GM19023 (cell line): ENCODE measurements around the gene TNS4.

Experiments used
- ATAC-seq: cut with Tn5 transposase; IDR thresholded peaks from one replicate; pipeline ENCODE4 v1.9.1; 2021; ENCODE audit warnings: mild to moderate bottlenecking, moderate library complexity; ENCODE audit not compliant: unreplicated experiment

The TNS4 gene

DNA sequence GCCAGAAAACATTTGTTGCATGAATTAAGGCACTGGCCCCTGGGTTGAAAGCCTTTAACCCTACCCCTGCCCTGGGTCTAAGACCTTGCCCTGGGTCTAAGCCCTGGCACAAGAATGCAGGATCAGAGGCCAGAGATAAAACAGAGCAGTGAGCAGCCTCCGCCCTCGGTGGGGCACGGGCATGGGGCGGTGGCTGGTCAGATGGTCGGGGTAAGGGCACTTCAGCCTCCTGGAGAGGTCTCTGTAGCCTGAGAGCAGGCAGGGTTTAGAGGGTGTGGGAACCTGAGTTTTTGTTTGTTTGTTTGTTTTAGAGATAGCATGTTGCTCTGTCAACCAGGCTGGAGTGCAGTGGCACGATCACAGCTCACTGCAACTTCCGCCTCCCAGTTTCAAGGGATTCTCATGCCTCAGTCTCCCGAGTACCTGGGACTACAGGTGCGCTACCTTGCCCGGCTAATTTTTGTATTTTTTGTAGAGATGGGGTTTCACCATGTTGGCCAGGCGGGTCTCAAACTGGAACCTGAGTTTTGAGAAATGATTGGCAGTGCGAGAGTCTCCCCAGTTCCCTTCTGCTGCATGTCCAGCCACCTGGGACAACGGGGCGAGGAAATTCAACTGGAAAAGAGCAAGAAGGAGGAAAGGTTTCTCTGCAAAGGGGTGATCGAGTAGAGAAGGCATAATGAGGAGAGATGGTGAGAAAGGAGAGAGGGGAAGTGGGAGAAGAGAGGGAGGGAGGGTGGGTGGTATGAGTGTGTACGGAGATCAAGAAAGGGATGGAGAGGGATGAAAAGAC is 27.7 kb downstream of the TNS4 start:
- ATAC-seq: no peak

DNA sequence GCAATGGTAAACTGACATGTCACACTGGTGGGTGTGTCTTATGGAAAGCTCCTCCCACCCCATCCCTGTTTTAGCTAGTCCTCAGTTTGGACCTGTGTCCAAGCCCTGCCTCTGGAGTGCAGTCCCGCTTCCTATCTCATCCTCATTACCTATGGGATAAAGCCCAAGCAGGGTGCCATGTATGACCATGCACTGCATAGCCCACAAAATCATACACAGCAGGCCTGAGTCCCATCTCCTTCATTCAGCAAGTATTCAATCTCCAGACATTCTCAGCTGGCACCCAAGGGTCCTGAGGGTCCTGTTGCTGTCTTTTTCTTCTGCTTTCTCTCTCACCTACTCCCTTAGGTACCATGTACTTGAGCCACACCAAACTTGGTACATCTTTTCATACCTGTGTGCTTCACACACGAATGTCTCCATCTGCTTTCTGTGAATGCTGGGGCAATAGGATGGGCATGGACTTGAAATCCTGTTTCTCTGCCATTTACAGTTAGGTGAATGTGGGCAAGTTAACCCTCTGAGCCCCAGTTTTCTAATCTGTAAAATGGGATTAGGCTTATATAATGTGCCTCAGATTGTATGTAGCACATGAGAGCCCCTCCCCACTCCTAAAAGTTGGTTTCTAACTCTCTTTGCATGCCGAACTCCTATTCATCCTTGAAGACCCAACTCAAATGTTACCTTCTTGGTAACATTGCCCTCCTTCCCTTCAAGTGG is 28.5 kb downstream of the TNS4 start:
- no peak for ATAC-seq

DNA sequence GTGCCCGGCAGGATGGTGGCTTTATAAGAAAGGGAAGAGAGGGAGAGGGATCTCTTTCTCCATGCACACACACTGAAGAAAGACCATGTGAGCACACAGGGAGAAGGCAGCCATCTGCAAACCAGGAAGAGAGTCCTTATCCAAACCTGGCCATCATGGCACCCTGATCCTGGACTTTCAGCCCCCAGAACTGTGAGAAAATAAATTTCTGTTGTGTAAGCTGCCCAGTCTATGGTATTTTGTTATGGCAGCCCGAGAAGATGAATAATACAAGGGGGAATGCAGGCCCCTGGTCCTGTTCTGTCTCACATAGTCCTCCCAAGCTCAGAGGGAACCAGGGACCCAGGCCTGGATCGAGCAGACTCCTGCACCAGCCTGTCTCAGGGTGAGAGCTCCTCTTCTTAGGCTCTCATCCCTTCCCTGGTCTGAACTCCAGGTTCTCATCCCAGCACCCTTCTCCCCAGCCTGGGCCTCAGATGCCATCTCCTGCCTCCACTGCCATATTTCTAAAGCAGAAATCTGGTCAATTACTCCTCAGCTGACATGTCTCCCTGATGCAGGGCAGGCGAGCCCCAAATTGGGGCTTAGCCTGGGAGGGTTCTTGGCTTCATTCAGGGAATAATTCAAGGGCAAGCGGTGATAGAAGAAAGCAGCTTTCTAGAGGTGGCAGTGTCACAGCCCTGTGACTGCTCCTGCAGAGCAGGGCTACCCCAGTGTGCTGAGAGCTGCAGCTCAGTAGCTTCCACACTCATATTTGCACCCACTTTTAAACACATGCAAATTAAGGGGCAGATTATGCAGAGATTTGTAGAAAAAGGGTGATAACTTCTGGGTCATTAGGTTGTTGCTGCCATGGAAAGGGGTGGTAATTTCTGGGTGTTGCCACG is 29.3 kb downstream of the TNS4 start:
- ATAC-seq: no peak

DNA sequence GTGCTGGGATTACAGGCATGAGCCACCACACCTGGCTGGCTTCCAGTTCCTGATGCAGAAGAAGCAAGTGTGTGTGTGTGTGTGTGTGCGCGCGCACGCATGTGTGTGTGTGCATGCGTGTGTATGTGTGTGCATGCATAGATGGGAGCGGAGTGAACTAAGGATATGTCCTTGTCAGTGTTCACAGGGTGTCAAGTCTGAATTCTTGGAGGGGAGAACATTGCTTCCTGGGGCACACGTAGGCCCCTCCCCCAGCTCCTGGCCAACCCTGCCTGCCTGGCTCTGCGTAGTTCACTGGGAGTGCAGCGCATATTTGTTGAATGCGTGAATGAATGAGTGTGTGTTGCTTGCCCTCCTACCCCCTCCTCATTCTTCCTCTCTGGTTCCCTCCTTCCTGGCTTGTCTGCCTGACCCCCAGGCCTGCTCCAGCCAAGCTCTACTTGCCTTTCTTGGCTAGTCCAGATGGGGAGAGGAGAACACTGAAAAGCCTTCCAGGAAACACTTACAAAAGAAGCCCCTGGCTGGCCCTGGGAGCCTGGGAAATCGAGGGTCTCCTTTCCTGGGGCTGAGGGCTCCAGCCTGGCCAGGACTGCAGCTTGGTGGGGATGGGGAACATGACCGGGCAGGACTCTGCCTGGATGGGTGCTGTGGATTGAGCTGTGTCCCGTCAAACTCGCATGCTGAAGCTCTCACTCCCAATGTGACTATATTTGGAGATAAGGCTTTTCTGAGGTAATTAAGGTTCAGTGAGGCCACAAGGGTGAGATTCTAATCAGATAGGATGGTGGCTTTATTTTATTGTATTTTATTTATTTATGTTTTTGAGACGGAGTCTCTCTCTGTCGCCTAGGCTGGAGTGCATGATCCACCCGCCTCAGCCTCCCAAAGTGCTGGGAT is 30.2 kb downstream of the TNS4 start:
- ATAC-seq: no peak

DNA sequence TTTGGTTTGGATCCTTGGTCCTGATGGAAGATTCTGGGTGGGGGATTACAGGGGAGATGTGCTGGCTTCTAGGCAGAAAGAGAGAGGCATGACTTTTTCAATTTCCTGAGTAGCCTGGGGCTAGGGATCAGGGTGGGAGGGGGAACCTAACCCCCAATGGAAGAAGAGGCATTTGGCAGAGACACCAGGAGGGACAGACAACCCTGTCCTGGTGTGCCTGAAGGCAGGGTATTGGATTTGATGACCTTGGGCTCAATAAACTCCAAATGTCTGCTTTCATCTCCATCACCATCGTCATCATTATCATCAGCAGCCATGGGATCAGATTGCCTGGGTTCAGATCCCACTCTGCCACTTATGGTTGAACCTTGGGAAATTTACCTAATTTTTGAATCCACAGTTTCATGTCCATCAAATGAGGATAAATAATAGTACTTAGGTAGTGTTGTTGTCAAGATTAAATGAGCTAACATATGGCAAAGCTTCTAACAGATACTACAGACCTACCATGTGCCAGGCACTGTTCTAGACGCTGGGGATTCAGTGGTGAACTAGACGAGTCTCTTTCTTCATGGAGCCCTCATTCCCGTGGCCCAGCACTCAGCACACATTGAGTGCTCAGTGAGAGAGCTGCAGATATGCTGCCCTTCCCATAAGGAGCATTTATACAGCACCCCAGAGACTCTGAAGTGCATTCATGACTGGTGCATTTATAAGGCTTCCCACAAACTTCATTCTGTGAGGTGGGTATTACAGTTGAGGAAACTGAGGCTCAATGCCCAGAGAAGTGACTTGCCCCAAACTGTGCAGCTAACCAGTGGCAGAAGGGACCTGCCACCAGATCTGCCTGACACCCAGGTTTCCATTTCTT is 31.4 kb downstream of the TNS4 start:
- no peak for ATAC-seq

DNA sequence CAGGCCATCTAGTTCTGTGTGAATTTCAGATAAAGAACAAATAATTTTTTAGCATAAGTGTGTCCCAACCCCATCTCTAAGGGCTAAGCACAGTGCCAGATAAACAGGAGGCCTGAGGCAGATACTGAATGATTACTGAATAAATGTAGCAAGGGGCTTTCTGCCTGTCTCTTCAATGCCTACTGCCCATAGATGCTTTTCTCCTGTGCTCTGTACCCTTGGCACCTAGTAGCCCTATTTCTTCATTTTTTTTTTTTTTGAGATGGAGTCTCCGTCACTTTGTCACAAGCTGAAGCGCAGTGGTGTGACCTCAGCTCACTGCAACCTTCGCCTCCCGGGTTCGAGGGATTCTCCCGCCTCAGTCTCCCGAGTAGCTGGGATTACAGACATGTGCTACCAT is 32.9 kb downstream of the TNS4 start:
- ATAC-seq: no peak

DNA sequence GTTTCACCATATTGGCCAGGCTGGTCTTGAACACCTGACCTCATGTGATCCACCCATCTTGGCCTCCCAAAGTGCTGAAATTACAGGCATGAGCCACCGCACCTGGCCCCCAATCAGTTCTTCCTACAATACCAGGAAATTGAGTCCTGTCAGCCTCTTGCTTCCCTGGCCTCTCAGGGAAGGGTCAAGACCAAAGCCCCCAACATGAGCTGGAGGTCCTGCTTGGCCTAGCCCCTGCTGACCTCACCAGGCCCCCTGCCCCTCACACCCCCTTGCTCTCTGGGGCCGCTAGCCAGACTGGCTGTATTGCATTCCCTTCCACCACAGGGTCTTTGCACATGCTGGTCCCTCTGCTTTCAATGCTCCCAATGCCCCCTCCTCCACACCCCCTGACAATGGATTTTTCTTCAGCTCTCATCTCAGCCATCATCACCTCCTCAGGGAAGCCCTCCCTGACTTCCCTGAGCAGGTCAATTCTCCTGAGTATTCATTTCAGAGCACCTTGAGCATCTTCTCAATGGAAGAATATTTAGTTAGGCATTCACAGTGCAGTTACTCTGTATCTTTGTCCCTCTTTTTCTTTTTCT is 34.0 kb downstream of the TNS4 start:
- ATAC-seq: no peak

DNA sequence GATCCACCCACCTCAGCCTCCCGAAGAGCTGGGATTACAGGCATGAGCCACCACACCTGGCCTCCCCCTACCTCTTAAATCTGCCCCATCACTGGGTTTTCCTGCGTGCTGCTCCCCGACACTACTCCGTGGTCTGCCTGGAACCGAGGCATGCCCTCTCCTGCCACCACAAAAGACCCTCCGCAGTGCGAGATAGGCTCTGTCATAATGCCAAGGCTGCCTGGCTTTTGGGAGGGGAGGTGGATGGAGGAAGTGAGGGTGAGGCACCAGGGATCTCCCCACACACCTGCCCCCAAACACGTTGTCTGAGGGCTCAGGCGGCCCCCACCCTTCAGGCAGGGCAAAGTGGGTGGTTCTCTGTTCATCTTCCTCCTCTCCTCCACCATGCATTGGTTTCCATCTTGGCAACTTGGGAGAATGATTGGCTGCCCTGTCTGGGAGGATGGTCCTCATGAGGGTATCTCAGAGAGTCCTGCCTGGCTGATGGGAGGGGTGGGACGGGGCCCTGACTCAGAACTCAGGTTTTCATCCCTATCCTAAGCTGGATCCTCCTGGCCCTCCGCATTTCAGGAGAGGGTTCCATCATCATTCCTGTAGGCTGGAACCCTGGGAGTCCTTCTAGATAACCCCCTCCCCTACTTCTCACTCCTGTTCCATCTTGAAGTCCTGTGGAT is 35.0 kb downstream of the TNS4 start:
- ATAC-seq: no peak

DNA sequence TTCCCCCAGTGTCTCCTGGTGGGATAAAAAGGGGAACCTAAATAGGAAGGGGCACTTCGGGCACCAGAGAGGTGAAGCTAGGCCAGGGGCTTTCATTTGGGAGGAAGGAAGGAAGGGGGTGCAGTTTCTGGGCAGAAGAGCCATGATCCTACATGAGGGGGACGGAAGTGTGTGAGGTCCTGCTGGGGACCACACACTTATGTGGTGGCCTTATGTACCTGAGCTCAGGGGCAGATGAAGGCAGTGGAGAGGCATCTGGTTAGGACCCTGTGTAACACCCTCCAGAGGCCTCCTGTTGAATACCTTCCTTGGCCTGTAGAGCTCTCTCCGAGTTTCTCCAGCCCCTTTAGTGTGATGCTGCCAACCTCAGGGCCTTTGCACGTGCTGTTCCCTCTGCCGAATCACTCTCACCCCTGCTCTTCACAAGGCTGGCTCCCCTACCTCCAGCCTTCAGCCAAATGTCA is 37.0 kb downstream of the TNS4 start:
- no peak for ATAC-seq

DNA sequence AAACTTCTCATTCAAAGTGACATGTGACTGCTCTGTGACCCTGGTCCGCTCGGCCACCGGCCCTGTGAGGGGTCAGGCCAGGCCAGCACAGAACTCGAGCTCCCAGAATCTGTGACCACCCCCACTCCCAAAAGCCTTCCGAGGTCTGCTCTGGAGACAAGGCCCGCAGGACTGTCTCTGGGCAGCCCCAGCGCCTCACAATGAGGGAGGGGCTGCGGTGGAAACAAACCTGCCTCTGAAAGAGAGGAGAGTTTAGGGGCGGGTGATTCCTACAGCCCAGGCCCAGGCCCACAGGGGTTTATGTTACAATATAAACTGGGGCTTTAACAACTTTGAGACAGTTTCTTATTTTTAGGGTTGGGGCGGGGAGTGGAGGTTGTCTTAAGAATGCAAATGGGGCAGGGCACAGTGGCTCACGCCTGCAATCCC is 38.3 kb downstream of the TNS4 start:
- ATAC-seq: no peak

DNA sequence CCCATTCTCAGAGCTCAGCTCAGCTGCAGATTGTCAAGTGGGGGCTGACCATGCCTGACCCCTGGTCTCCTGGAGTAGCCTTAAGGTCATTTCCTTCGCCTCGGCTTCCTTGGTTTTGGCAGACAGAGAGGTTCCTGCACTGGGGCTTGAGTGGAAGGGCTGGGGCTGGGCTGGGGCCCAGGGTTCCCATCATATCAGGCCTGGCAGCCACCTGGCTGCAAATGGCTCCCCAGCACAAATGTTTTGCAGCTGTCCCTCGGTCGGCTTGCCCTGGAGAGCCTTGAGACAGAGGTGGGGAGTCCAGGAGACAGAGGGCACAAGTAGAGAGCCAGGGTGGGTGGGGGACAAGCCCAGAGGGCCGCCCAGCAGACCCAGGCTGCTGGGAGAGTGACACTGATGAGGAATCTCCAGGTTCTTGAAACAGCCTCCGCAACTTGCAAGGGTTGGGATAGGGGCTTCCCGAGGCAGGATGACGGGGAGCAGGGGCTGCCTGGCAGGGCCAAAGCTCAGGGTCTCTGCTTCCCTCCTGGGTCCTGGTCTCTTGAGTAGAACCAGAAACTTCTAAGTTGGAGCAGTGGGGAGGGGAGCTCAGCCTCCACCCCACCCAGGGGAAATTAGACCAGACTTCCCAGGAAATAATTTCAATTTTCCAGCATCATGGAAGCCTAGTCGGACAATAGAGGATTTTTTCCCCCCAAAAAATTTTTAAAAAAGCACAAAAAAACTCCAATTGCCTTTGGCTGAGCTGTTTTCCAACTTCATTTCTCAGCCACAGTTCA is 38.9 kb downstream of the TNS4 start:
- no peak for ATAC-seq

DNA sequence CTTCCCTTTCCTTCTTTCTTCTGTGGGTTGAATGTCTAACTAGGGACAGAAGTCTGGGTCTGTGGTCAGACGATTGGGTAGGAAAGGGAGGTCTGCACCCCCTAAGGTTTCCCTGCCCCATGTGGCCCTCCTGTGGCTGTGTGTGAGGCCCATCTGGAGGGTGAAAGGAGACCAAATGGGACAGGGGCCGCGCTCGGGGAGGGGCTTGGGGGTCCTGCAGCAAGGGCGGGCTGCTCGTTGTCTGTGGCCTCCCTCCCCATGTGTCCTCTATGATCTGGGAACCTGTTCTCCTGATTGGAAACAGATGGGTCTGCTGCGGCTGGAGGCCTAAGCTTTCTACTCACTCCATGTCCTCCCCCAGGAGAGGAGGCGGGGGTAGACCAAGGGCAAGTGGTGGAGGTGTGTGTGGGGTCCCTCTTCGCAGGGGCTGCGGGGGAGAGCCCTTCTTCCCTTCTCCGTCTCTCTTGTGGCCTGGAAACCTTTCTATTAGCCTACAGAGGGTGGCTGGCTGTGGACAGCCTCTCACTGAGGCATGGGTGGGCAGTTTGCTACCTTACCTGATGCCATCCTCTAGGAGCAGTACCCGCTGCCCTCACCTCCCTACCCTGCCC is 39.6 kb downstream of the TNS4 start:
- ATAC-seq: no peak

DNA sequence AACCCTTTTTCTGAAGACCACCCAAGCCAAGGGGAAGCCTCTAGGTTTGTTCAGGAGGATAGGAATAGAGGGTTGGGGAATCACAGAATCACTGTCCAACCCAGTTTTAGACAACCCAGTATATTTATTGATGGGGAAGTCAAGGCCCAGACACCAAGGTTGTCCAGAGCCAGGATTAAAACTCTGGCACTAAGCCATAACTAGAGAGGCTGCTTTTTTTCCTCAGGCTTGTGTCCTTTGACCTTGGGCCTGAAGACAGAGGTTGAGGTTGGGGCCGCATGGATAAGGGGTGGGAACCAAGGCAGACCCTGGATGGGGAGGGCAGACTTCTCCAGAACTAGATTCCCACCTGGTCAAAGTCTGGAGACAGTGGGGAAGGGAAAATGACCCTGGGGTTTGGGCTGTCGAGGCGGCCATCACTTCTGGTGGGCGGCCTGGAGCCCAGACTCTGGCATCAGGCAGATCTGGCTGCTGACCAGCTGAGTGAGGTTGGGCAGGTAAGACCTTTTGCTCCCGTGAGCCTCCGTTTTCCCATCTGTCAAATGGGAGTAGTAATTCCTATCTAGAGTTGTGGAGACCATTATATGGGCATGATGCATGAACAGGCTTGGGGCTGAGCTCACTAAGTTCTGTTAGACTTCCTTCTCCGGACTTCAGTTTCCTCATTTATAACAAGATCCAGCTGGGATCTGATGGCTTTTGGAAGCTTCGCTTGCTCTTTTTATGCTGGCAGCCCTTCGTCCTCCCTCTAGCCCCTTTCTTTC is 40.3 kb downstream of the TNS4 start:
- ATAC-seq: no peak

DNA sequence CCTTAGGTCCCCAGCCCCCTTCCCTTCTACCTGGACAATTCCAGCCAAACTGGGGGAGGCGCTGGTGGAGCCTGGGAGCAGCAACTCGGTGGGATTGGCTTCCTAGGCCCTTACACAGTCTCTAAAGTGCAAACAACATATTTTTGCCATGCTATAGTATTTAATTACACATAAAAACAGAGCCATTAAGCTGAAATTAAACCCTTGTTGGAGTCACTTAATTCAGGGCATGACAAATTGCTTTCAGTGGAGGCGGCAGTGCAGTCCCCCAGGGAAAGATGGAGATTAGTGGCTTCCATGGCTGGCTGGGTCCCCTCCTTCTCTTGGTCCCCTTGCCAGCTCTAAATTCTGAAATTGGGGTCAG is 40.8 kb downstream of the TNS4 start:
- ATAC-seq: no peak

DNA sequence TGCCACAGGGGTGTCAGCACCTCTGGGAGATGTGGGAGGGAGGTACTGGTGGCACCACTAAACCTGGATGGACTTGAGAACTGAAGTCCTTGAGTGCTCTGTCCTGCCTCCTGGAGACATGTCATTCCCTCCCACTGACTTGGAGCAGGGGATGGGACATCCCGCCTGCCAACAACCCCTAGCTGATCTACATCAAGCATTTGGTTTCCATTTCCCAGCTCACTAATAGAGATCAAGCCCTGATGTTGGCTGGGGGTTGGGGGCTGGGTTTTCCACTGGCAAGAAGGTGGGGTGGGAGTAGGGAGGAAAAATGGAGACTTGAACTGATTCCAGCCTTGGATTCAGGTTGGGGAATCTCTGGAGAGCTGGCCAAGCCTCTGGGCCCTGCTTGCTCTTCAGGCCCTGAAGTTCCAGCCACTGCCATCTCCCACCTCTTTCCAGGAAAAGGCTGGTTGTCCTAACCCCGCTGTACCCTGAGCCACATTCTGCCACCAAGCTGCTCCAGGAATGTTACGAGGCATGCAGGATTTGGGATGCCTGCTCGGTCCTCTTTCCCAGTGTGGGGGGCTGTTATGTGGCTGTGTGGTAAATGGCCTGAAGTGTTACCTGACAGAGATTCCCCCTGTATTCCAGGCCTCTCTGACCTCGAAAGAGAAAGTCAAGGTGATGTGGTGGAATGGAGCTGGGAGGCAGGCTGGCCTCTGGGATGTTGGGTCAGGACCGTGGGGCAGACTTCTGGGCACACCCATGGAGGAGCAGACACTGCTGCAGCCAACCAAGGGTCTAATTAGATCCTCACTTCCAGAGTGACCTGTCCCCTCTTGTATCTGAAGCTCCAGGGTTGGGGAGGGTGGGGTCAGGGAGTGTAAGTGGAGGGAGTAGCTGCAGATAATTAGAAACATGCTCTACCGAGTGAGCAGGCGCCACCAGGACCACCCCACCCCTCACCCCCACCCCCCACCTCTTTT is 41.5 kb downstream of the TNS4 start:
- no peak for ATAC-seq
